HG02642 (cell line): ENCODE data around the gene TERB1.

Source experiments
- ATAC-seq: cut with Tn5 transposase; IDR thresholded peaks from one replicate; pipeline ENCODE4 v1.9.1; 2021; ENCODE audit warnings: mild to moderate bottlenecking; ENCODE audit not compliant: unreplicated experiment, poor library complexity

TERB1 gene

GRCh38 chr16:66801320-66802105 lies at the start of gene TERB1:
TSS of gene TERB1 (minus strand) at chr16:66801584. CDS start at chr16:66796798, 4,786 bp downstream.
- no peak for ATAC-seq

DNA sequence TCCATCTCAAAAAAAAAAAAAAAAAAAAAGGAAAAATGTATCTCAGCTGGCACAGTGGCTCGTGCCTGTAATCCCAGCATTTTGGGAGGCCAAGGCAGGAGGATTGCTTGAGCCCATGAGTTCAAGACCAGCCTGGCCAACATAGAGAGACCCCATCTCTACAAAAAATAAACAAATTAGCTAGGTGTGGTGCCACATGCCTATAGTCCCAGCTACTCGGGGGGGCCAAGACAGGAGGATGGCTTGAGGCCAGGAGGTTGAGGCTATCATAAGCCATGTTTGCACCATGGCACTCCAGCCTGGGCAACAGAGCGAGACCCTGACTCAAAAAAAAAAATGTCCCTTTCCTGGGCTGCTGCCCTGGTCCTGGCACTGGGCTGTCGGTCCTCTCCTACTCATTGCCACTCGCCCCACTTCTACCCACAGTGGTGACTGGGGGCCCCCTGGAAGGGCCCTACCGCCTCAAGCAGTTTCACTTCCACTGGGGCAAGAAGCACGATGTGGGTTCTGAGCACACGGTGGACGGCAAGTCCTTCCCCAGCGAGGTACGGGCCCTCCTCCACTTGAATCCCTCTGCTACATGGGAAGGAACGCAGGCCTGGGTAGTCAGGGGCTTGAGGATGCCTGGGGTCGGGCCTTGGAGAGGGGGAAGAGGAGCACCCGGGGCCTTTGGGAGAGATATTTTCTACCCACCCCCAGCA lies 48.9 kb upstream of the TERB1 start:
- ATAC-seq = no peak

- ATAC-seq = no peak
Measured at GRCh38 chr16:66849549-66849948, 48.2 kb upstream of the TERB1 start.

DNA sequence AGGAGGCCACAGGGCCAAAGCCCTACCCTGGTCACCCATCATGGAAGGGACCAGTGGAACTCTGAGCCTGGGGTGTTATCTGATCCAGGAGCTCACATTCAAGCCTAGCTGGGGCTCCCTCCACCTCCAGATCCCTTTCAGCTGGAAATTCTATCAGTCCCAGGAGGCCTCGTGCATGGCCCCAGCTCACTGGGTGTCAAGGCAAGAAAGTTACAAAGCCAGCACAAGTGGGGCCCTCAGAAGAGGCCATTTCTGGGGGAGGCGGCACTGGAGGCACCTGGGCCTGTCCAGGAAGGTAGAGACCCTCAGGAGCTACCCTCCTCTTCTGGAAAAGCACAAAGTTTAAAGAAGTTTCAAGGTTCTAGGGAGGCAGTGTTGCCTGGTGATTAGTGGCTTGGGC lies 47.6 kb upstream of the TERB1 start:
- ATAC-seq = no peak

- no peak for ATAC-seq
Measured at GRCh38 chr16:66848172-66848571, 46.8 kb upstream of the TERB1 start.

DNA sequence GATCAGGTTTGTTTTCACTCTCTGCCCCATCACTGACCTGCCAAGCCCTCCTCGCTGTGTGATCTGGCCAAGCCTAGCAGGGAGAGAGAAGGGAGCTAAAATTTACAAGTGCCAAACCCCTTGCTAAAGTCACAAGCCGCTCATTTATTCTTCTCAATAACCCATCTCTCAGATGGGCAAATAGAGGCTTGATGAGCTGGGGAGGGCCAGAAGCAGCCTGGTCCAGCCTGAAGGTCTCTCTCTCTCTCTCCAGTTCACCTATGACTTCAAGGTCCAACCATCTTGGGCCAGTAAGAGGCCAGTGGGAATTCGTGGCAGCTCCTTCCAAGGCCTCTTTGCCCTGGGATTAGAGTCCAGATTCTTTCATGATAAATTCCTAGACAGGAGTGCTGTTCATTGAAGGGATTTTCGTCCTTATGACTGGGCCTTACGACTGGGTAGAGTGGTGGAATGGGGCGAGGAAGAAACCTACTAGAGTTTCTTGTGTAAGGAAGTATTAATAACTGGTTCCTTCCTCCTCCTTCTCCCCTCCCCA lies 46.2 kb upstream of the TERB1 start:
- no peak for ATAC-seq

DNA sequence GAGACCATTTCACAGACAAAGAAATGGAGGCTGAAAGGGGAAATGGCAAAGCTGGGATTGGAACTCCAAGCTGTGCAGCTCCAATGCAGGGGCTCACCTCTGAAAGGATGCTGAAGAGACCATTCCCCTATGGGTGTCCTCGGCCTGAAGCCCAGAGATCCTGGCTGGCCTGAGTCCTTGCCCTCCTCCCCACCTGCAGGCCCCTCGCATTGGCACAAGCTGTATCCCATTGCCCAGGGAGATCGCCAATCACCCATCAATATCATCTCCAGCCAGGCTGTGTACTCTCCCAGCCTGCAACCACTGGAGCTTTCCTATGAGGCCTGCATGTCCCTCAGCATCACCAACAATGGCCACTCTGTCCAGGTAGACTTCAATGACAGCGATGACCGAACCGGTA lies 45.4 kb upstream of the TERB1 start:
- ATAC-seq = no peak

GRCh38 chr16:66846266-66846665 lies 44.9 kb upstream of the TERB1 start:
- ATAC-seq = no peak

DNA sequence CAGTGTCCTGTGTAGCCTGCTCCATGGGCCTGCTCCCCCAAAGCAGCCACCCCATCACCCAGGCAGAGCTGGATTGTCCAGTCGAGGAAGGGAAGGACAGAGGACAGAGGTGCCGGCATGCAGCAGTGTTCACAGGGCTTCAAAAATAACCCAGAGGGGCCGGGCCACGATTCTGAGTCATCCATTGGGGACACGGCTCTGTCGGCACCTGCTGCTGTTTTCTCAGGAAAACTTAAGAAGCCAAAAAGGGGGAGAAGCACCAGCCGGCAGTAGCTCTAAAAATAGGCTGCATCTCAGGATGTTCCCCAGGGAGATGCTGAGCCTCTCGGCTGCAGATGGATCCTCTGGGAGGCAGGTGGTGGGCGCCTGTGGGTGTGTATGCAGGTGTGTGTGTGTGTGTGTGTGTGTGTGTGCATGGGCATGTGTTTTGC lies 44.4 kb upstream of the TERB1 start:
- no peak for ATAC-seq

GRCh38 chr16:66845080-66845410 lies 43.7 kb upstream of the TERB1 start:
- ATAC-seq = no peak

- no peak for ATAC-seq
Measured at GRCh38 chr16:66844342-66845079, 43.1 kb upstream of the TERB1 start, which contains the start of gene CA7. TSS of gene CA7 (plus strand) at chr16:66844414. CDS start at chr16:66844488, 74 bp downstream.

- ATAC-seq = no peak
Measured at GRCh38 chr16:66844009-66844341, 42.6 kb upstream of the TERB1 start.

DNA sequence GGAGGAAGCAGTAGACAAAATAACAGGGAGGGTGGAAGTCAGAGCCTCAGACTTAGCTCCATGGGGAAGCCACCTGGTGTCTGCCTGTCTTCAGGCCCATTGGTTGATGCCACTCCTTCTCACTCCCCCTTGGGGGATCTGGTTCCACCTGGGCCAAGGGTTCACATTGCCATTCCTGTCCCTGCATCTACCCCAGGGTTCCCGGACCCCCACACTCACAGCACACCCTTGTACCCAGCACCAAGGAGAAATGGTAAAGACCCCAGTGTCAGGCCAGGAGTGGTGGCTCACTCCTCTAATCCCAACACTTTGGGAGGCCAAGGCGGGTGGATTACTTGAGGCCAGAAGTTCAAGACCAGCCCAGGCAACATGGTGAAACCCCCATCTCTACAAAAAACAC lies 41.8 kb upstream of the TERB1 start:
- ATAC-seq = no peak

DNA sequence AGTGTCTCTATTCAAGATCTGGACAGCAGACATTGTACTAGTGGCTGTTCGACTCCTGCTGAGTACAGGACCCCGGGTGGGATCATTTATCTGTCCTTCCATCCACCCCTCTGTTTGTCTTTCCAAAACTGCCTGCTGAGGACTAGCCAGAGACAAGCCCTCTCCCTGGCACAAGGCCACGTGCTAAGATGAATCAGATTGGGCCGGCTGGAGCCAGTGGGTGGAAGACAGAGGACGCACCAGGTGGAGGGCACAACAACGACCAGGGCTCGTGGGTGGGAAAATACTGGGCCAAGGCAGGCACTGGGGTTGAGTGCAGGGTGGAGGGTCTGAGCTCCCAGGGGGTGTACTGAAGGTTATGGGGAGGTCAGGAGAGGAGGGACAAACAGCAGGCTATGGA lies 41.4 kb upstream of the TERB1 start:
- ATAC-seq = no peak

DNA sequence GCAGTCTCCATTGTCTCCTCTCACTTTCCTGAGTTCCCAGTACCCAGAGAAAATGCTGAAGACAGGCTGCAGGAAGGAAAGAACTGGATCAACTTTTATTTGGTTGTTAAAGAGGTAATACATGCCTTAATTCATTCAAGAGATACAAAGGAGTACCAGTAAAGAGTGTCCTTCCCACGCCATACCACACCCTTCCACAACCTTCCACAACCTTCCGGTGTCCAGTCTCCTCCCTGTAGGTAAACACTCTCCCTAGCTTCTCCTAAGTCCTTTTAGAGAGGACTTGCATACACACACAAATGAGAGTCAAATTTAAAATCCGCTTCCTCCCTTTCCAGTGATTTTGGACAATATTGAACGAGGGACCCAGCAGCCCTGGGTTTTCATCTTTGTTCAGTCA lies 40.0 kb upstream of the TERB1 start:
- ATAC-seq = no peak

DNA sequence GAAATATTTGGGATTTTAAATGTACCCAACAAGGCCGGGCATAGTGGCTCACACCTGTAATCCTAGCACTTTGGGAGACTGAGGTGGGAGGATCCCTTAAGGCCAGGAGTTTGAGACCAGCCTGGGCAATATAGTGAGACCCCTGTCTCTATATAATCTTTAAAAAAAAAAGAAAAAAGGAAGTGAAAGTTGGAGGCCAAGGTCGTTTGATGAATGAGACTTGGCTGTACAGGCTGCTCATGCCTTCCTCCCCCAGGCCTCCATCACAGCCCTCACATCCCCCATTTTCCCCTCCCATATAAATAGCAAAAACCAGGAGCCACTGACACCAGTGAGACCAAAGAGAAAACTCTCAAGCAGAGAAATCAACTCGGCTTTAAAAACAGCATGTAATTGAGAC lies 39.5 kb upstream of the TERB1 start:
- ATAC-seq = no peak

DNA sequence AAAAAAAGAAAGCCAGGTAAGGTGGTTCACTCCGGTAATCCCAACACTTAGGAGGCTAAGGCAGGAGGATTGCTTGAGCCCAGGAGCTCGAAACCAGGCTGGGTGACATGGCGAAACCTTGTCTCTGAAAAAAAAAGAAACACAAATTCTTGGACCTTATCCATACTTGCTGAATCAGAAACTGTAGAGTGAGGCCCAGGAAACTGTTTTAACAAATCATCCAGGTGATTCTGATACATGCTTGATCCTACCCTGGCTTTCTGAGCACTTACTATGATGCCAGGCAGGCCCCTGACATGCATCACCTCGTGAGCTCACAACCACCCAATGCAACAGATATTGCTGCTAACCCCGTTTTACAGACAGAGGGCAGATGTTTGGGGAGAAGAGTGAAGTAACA lies 33.4 kb upstream of the TERB1 start:
- no peak for ATAC-seq

DNA sequence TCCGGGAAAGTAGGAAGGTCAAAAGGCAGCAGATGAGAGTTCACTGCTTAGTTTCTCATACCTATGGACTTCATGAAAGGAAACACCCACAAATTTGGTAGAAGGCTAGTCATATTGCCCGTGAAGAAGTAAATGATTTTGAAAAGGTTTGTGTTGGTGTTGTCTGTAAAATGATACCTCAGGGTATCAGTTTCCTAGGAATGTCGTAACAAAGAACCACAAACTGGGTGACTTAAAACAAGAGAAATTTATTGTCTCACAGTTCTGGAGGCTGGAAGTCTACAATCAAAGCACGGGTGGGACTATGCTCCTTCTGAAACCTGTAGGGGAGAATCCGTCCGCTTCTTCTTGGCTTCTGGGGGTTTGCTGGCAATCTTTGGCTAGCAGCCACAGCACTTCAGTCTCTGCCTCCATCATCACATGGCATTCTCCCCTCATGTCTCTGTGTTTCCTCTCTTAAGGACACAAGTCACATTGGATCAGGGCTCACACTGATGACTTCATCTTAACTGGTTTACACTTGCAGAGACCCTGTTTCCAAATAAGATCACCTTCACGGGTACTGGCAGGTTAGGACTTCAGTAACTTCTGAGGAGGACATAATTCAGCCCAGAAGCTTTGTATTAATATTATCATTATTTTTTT lies 31.4 kb upstream of the TERB1 start:
- no peak for ATAC-seq

DNA sequence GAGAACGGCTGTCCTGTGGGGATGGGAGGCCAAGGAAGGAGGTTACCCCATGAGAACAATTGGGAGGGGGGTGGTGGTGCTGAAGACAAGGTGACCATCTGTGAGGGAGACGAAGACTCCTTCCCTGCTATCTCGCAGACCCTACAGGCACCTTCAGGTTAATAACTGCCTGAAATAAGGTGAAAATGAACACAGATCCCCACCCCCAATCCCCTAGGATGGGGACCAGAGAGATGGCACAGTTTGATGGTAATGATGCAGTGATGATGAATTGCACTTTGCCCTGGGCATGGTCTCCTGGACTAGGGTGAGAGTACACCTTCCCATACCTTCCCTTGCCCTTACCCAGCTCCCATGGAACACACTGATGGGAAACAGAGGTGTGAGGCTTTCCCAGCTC lies 30.8 kb upstream of the TERB1 start:
- ATAC-seq = no peak
